Natural killer cell treated with Interleukin-12 subunit alpha and Interleukin-12 subunit beta and Interleukin-15 and Interleukin-18, amount 100 ng/mL, for 72 hours (primary cell): ENCODE data around the gene RPL36. TPM values are rescaled to one million over a fixed set of nuclear protein-coding genes. Genes with fewer than 3 reads are reported as not detected.
A peak's percentile ranks its signal among the peaks of the same experiment; 100 is the strongest.

Experiments
- ATAC-seq, 2 donors: fragments of 150-1000 bp; cut with Tn5 transposase in 1 of 2; sonication (Bioruptor Pico), chemical (Tn5 transposase) in 1 of 2; 2 replicates each; pipeline ENCODE4 v1.10.0; 2021
- DNase-seq: peaks from one replicate; pipeline ENCODE4 v3.0.0; 2022; ENCODE audit warnings: low spot score
- H3K27ac Mint-ChIP-seq, 2 donors: 1 replicate in 1 of 2; 2 replicates in 1 of 2; pipeline ENCODE4 v1.8.0; 2022; ENCODE audit warnings: mixed read lengths in 2 of 2, mild to moderate bottlenecking in 1 of 2, moderate library complexity in 1 of 2
- H3K27me3 Mint-ChIP-seq, 2 donors: 1 replicate in 1 of 2; 2 replicates in 1 of 2; pipeline ENCODE4 v1.8.0; 2022; ENCODE audit warnings: mixed read lengths in 2 of 2
- H3K36me3 Mint-ChIP-seq: one replicate; pipeline ENCODE4 v1.8.0; 2022; ENCODE audit warnings: mixed read lengths
- H3K4me1 Mint-ChIP-seq, 2 donors: 1 replicate in 1 of 2; 2 replicates in 1 of 2; pipeline ENCODE4 v1.8.0; 2022; ENCODE audit warnings: low read depth in 2 of 2, mixed read lengths in 2 of 2, mild to moderate bottlenecking in 1 of 2
- H3K4me3 Mint-ChIP-seq: one replicate; pipeline ENCODE4 v1.8.0; 2022; ENCODE audit warnings: mixed read lengths
- H3K9me3 Mint-ChIP-seq: 2 replicates; pipeline ENCODE4 v1.8.0; 2022; ENCODE audit warnings: mixed read lengths
- total RNA-seq, 2 donors: library from RNA; stranded (reverse); gene quantifications; one replicate each; pipeline ENCODE4 v1.2.3, GENCODE V29; 2022

Gene RPL36
- total RNA-seq, result 100 to 1,000 TPM; 645 to 764 TPM

DNA sequence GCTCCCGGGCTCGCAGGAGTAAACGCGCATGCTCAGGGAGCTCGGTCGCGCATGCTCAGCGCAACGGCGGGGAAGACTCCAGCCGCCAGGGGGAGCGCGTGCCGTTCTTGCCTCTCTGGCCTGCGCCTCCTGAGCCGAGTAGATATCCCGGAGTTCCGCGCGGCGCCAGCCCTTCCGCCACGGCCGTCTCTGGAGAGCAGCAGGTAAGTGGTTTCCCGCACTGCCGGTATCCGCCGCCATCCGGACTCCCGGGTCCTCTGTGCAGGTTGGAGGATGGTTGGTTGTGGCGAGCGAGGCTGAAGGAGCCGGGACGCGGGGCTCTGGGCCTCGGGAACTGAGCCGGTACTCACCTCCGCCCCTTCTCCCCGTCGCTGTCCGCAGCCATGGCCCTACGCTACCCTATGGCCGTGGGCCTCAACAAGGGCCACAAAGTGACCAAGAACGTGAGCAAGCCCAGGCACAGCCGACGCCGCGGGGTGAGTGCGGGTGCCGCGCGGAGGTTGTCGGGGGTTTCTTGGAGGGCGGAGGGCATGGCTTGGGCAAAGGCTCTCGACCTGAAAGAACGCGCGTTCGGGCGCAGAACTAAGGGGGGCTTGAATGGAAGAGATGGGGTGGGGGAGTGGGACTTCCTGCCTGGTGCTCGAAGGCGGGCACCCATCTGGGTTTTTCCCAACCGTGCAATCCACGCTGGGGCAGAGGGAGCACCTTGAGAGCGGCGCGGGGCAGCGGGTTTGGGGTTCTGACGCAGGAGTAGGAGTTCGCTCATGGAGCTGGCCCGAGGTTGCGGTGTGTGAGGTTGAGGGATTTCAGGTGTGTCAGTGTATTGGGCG lies at the start of gene RPL36:
TSS of gene RPL36 (plus strand) at position 171 of the 830 bp plus-strand sequence. CDS start at position 384, 213 bp downstream.
- Mint-ChIP-seq H3K36me3 (peaks cover 7% of the 10 kb centered on the region), H3K4me1 (peaks cover 19 to 36% of the 10 kb centered on the region in 2 donors), H3K4me3 (peak within 1 kb of the TSS; percentile 98), H3K27ac (peak within 1 kb of the TSS; percentile 96 to 97), H3K27me3 (no peaks in the 10 kb centered on the region), H3K9me3 (no peaks in the 10 kb centered on the region)
- peak; percentile 97 for DNase-seq
- ATAC-seq, result peak; percentile 73 to 75

DNA sequence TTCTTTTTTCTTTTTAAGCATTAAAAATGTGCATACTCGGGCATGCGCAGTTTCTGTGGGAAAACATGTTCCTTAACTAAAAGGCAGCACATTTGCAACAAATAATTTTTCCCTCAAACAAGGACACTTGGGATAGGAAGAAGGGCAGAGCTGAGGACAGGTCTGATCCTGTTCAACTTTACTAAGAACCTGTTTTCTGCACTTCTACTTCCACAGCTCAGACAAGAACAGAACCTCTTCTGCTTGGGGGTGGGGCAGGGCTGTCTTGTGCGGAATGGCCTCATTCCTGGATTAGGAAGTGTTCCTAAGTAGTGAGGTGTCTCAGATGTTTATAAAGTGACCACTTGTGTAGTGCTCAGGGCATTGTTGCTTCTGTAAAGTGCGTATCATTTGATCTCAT lies 48.9 kb upstream of the RPL36 start:
- peaks cover 20 to 28% of the 10 kb centered on the region in 2 donors for H3K4me1 Mint-ChIP-seq
- no peaks in the 10 kb centered on the region for H3K27me3 Mint-ChIP-seq
- H3K27ac Mint-ChIP-seq, result no peak overlapping the region
- H3K9me3 Mint-ChIP-seq, result no peaks in the 10 kb centered on the region
- DNase-seq, result no peak
- no peak for ATAC-seq
- H3K36me3 Mint-ChIP-seq, result peaks cover 32% of the 10 kb centered on the region
- H3K4me3 Mint-ChIP-seq, result no peak overlapping the region

- Mint-ChIP-seq H3K36me3 (peaks cover 43% of the 10 kb centered on the region), H3K4me3 (no peak overlapping the region), H3K27me3 (no peaks in the 10 kb centered on the region), H3K9me3 (no peaks in the 10 kb centered on the region), H3K4me1 (peaks cover 20 to 37% of the 10 kb centered on the region in 2 donors), H3K27ac (no peak overlapping the region)
- ATAC-seq (no peak), DNase-seq (no peak)
Measured at GRCh38 chr19:5642204-5642603, 47.9 kb upstream of the RPL36 start.

- ATAC-seq (no peak), DNase-seq (no peak)
- Mint-ChIP-seq H3K36me3 (peaks cover 45% of the 10 kb centered on the region), H3K27me3 (no peaks in the 10 kb centered on the region), H3K27ac (no peak overlapping the region), H3K4me3 (no peak overlapping the region), H3K4me1 (peaks cover 20 to 34% of the 10 kb centered on the region in 2 donors), H3K9me3 (no peaks in the 10 kb centered on the region)
Measured at GRCh38 chr19:5643060-5643459, 47.0 kb upstream of the RPL36 start.

GRCh38 chr19:5644037-5644436 lies 46.1 kb upstream of the RPL36 start:
- ATAC-seq, result no peak

GRCh38 chr19:5645409-5645808 lies 44.7 kb upstream of the RPL36 start:
- DNase-seq (no peak), ATAC-seq (no peak)
- Mint-ChIP-seq H3K27ac (no peak overlapping the region), H3K27me3 (no peaks in the 10 kb centered on the region), H3K9me3 (no peaks in the 10 kb centered on the region), H3K4me1 (peaks cover 20 to 35% of the 10 kb centered on the region in 2 donors), H3K36me3 (peaks cover 57% of the 10 kb centered on the region), H3K4me3 (no peak overlapping the region)

More at GRCh38 chr19:5644037-5644436, 46.1 kb upstream of the RPL36 start:
- Mint-ChIP-seq H3K9me3 (no peaks in the 10 kb centered on the region), H3K27ac (no peak overlapping the region), H3K36me3 (peaks cover 50% of the 10 kb centered on the region), H3K27me3 (no peaks in the 10 kb centered on the region), H3K4me1 (peaks cover 20 to 35% of the 10 kb centered on the region in 2 donors), H3K4me3 (no peak overlapping the region)
- no peak for DNase-seq

DNA sequence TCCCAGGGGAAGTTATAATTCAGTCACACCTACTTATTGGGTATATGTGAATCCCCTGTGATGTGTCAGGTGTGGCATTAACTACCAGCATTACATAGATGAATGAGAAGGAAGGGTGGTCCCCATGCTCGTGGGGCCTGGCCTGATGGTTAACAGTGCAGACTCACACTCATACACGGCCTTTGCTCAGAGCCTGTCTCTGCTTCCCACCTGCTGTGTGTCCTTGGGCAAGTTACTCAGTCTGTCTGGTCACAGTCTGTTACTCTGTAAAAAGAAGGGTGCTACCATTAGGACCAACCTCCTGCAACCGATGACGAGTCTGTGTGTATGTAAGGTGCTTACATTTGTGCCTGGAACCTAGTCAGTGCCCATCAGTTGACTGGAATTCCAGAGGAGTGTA lies 43.4 kb upstream of the RPL36 start:
- no peak for DNase-seq
- no peak for ATAC-seq
- Mint-ChIP-seq H3K36me3 (peaks cover 51% of the 10 kb centered on the region), H3K4me3 (no peak overlapping the region), H3K27me3 (no peaks in the 10 kb centered on the region), H3K27ac (peak overlapping the region in 1 of 2 donors; percentile 53), H3K4me1 (peaks cover 14 to 30% of the 10 kb centered on the region in 2 donors), H3K9me3 (no peaks in the 10 kb centered on the region)

GRCh38 chr19:5648464-5648863 lies 41.6 kb upstream of the RPL36 start:
- ATAC-seq (no peak), DNase-seq (no peak)
- H3K36me3 Mint-ChIP-seq, result peaks cover 45% of the 10 kb centered on the region
- H3K27ac Mint-ChIP-seq, result peak overlapping the region in 1 of 2 donors; percentile 29
- H3K27me3 Mint-ChIP-seq, result no peaks in the 10 kb centered on the region
- H3K4me1 Mint-ChIP-seq, result peaks cover 8 to 26% of the 10 kb centered on the region in 2 donors
- H3K9me3 Mint-ChIP-seq, result no peaks in the 10 kb centered on the region
- H3K4me3 Mint-ChIP-seq, result no peak overlapping the region

DNA sequence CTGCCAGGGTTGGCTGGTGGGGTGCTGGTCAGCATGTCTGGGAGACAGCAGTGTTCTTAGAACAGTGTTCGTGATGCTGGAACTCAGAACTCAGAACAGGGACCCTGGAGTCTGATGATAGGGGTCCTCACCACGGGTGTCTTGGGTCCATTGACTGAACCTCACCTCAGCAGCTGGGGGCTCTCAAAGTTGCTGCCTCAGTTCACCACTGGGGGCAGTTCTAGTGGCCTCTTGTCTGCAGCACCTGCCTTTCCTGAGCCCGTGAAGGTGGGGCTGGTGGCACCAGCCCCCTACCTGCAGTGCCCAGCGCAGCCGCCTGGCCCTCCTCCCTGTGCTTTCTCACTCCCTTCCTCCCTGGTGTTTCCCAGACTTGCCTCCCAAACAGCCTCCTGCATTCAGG lies 38.7 kb upstream of the RPL36 start:
- no peak for DNase-seq
- Mint-ChIP-seq H3K9me3 (no peaks in the 10 kb centered on the region), H3K4me1 (peaks cover 0 to 12% of the 10 kb centered on the region in 2 donors), H3K27me3 (no peaks in the 10 kb centered on the region), H3K36me3 (peaks cover 33% of the 10 kb centered on the region), H3K27ac (no peak overlapping the region), H3K4me3 (no peak overlapping the region)
- ATAC-seq, result no peak

DNA sequence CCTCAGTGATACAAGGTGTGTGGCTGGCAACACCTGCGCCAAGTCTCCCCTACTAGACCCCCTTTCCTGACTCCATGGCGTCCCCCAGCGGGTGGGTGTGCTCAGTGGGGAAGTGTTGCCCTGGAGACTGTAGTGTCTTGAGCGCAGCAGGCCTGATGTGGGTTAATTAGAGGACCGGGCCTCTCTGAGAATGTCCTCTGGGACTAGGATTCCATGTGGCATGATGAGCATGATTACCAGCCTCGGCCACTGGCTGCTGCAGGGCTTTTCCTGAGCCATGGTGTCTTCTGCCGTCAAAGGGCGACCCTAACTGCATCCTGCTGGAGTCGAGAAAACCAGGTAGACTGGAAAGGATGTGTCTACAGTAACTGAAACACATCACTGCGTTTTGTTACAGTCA lies 37.8 kb upstream of the RPL36 start:
- ATAC-seq (no peak), DNase-seq (no peak)
- Mint-ChIP-seq H3K9me3 (no peaks in the 10 kb centered on the region), H3K36me3 (peaks cover 24% of the 10 kb centered on the region), H3K4me3 (no peak overlapping the region), H3K27me3 (no peaks in the 10 kb centered on the region), H3K4me1 (peaks cover 0 to 3% of the 10 kb centered on the region in 2 donors), H3K27ac (no peak overlapping the region)

GRCh38 chr19:5654931-5655330 lies 35.2 kb upstream of the RPL36 start:
- Mint-ChIP-seq H3K4me3 (no peak overlapping the region), H3K36me3 (peaks cover 18% of the 10 kb centered on the region), H3K27ac (no peak overlapping the region), H3K9me3 (no peaks in the 10 kb centered on the region), H3K4me1 (no peaks in the 10 kb centered on the region), H3K27me3 (no peaks in the 10 kb centered on the region)
- DNase-seq (no peak), ATAC-seq (no peak)

DNA sequence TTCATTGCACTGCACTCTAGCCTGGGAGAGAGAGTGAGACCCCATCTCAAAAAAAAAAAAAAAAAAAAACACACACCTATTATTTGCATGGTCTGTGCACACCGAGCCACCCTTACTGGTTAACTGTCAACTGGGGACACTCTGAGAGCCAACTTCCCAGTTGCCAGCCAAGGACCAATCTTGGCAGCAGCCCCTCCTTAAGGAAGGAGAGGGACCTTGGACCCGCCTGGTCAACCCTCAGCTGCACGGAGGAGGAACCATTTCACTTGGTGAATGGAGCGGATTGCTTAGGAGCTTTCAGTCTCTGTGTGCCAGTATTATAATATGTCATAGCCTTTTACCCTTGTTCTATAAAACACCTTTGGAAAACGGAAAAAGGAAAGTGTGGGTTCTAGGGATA lies 34.7 kb upstream of the RPL36 start:
- no peak overlapping the region for H3K27ac Mint-ChIP-seq
- H3K36me3 Mint-ChIP-seq, result peaks cover 15% of the 10 kb centered on the region
- no peaks in the 10 kb centered on the region for H3K9me3 Mint-ChIP-seq
- no peaks in the 10 kb centered on the region for H3K4me1 Mint-ChIP-seq
- DNase-seq (no peak), ATAC-seq (no peak)
- H3K27me3 Mint-ChIP-seq, result no peaks in the 10 kb centered on the region
- no peak overlapping the region for H3K4me3 Mint-ChIP-seq

DNA sequence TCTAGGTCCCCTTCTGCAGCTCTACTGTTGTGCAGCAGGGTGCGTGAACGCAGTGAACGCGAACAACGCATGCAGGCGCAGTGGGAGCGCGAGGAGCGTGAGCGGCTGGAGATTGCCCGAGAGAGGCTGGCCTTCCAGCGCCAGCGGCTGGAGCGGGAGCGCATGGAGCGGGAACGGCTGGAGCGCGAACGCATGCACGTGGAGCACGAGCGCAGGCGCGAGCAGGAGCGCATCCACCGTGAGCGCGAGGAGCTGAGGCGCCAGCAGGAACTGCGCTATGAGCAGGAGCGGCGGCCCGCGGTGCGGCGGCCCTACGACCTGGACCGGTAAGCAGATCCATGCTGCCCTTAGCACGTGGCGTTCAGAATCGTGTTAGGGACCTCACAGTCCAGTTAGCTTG lies 28.6 kb upstream of the RPL36 start:
- ATAC-seq, result peak in 1 of 2 donors; percentile 49
- Mint-ChIP-seq H3K36me3 (peaks cover 10% of the 10 kb centered on the region), H3K27ac (no peak overlapping the region)

DNA sequence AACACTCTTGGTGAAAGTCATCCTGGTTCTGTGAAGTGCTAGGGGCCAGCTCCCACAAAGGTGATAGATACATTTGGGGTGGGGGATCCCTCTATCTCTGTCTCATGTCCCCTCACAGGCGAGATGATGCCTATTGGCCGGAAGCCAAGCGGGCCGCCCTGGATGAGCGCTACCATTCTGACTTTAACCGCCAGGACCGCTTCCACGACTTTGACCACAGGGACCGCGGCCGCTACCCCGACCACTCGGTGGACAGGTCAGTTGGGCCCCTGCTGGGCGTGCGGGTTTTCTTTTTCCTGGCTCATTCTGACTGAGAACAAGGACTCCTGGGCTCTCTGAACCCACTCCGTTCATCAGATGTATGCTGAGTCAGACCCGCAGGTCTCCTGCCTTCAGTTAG lies 26.2 kb upstream of the RPL36 start:
- no peak overlapping the region for H3K27ac Mint-ChIP-seq
- peaks cover 5% of the 10 kb centered on the region for H3K36me3 Mint-ChIP-seq
- peaks cover 0 to 6% of the 10 kb centered on the region in 2 donors for H3K4me1 Mint-ChIP-seq
- peak; percentile 51 for DNase-seq
- no peak for ATAC-seq
- no peak overlapping the region for H3K4me3 Mint-ChIP-seq
- no peaks in the 10 kb centered on the region for H3K27me3 Mint-ChIP-seq
- no peaks in the 10 kb centered on the region for H3K9me3 Mint-ChIP-seq

More for the DNA sequence above, 28.6 kb upstream of the RPL36 start:
- H3K4me3 Mint-ChIP-seq, result no peak overlapping the region
- peaks cover 0 to 6% of the 10 kb centered on the region in 2 donors for H3K4me1 Mint-ChIP-seq
- no peaks in the 10 kb centered on the region for H3K27me3 Mint-ChIP-seq
- no peak for DNase-seq
- H3K9me3 Mint-ChIP-seq, result no peaks in the 10 kb centered on the region
